Neural progenitor cell (in vitro differentiated cells): ENCODE measurements around the gene CD19.

Experiments
- CTCF ChIP-seq: fragments of 200-600 bp; sonication (generic); IDR thresholded peaks from 2 replicates; pipeline ENCODE4 v1.5.1; 2017; ENCODE audit warnings: antibody characterized with exemption, mild to moderate bottlenecking
- EZH2 ChIP-seq: fragments of 200-600 bp; sonication (generic); IDR thresholded peaks from 2 replicates; pipeline ENCODE4 v1.6.1; 2017; ENCODE audit warnings: antibody characterized with exemption, mild to moderate bottlenecking, moderate library complexity

DNA sequence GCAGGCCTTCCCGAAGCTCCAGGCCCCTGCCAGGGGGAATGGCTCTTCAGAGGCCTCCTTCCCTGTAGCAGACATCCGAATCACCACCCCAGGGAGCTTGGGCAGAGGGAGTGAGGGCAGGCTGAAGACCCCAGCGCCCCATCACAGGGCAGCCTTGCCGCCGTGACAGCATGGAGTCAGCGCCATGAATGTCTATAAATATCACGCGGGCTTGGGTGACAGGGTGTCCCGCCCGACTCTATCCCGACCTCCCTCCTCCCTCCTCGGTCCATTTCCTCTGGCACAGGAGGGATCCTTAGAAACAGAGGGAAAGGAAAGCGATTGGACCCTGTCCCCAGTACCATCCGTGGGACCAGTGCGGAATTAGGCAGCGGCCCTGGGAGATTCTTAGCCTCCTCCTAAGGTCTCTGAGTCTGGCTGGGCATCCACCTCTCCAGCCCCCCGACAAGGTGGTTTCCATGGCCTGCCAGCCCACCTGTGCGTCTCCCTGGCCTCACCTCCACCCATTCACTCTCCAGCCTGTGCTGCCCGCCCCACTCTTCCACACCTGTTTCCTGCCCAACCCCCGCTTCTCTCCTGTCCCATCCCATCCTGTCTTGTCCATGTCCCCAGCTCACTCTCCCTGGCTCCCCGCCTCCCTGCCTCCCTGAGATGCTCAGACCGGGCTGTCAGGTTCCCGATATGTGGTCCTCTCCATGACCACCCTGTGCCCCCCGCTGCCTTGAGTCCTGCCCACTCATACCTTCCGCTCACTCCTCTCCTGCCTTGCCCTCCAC lies 48.4 kb upstream of the CD19 start:
- TF ChIP-seq CTCF (no peak), EZH2 (no peak)
